CD14-positive monocyte (primary cell): ENCODE data around the gene H2AZ2. TPM values are rescaled to one million over a fixed set of nuclear protein-coding genes. Genes with fewer than 3 reads are reported as not detected.

Experiments used
- DNase-seq, 3 donors: peaks; one replicate each; pipeline ENCODE4 v3.0.0-alpha.2; 2011 to 2022
- H2AFZ ChIP-seq: 2 replicates; pipeline ENCODE4 v1.6.0; 2012; ENCODE audit warnings: mild to moderate bottlenecking, low read depth, low read length, inconsistent platforms; ENCODE audit not compliant: insufficient read depth, poor library complexity, severe bottlenecking
- H3K27ac ChIP-seq, 2 donors: 1 replicate in 1 of 2; 2 replicates in 1 of 2; pipeline ENCODE4 v1.5.1; 2012 to 2013; ENCODE audit warnings: low read length in 2 of 2, control low read depth in 1 of 2, inconsistent platforms in 1 of 2, low read depth in 1 of 2, mild to moderate bottlenecking in 1 of 2
- H3K27me3 ChIP-seq, 2 donors: one replicate each; pipeline versions ENCODE4 v1.6.0 to v1.6.1; 2011 to 2013; ENCODE audit warnings: low read length in 2 of 2; ENCODE audit not compliant: control insufficient read depth in 2 of 2, insufficient read depth in 2 of 2
- H3K36me3 ChIP-seq, 2 donors: replicated peaks in 1 of 2; 1 replicate in 1 of 2; 2 replicates in 1 of 2; pipeline versions ENCODE4 v1.5.1 to v1.6.1; 2012 to 2013; ENCODE audit warnings: low read length in 2 of 2, control low read depth in 1 of 2, inconsistent platforms in 1 of 2, mild to moderate bottlenecking in 1 of 2; ENCODE audit not compliant: insufficient read depth in 2 of 2, control insufficient read depth in 1 of 2
- H3K4me1 ChIP-seq, 2 donors: 1 replicate in 1 of 2; 2 replicates in 1 of 2; pipeline versions ENCODE4 v1.5.1 to v1.6.1; 2012 to 2013; ENCODE audit warnings: low read length in 2 of 2, control low read depth in 1 of 2, inconsistent platforms in 1 of 2, mild to moderate bottlenecking in 1 of 2, moderate library complexity in 1 of 2; ENCODE audit not compliant: insufficient read depth in 2 of 2, control insufficient read depth in 1 of 2
- H3K4me2 ChIP-seq: replicated peaks from 2 replicates; pipeline ENCODE3; 2012; ENCODE audit warnings: low read length, moderate library complexity, mild to moderate bottlenecking; ENCODE audit not compliant: poor library complexity, severe bottlenecking; ENCODE audit errors: extremely low read depth
- H3K4me3 ChIP-seq, 3 experiments: fragments of 200-600 bp in 1 of 3; sonication (generic) in 1 of 3; replicated peaks in 1 of 3; 1 replicate in 2 of 3; 2 replicates in 1 of 3; pipeline ENCODE4 v1.5.1; 2011 to 2013; ENCODE audit warnings: low read length in 3 of 3, mild to moderate bottlenecking in 3 of 3, control low read depth in 2 of 3, low read depth in 2 of 3, inconsistent platforms in 1 of 3, moderate library complexity in 1 of 3
- H3K79me2 ChIP-seq: 2 replicates; pipeline ENCODE4 v1.6.0; 2012; ENCODE audit warnings: mild to moderate bottlenecking, control low read depth, inconsistent platforms, low read length, moderate library complexity; ENCODE audit not compliant: insufficient read depth
- H3K9ac ChIP-seq: 2 replicates; pipeline ENCODE4 v1.6.0; 2017; ENCODE audit warnings: low read length, mild to moderate bottlenecking; ENCODE audit not compliant: insufficient read depth, poor library complexity, severe bottlenecking
- H3K9me3 ChIP-seq, 2 donors: replicated peaks in 1 of 2; 1 replicate in 1 of 2; 2 replicates in 1 of 2; pipeline versions ENCODE4 v1.5.1 to v1.6.1; 2012 to 2013; ENCODE audit warnings: low read length in 2 of 2, control low read depth in 1 of 2; ENCODE audit not compliant: control insufficient read depth in 1 of 2, insufficient read depth in 1 of 2
- H4K20me1 ChIP-seq: 2 replicates; pipeline ENCODE4 v1.6.0; 2012; ENCODE audit warnings: mild to moderate bottlenecking, low read length, control low read depth, moderate library complexity; ENCODE audit not compliant: insufficient read depth
- H3K27ac Mint-ChIP-seq, 7 donors: one replicate each; pipeline ENCODE4 v1.8.0; 2020; ENCODE audit warnings: mild to moderate bottlenecking in 7 of 7, mixed read lengths in 7 of 7, moderate library complexity in 6 of 7, inconsistent platforms in 2 of 7
- H3K27me3 Mint-ChIP-seq, 3 donors: one replicate each; pipeline ENCODE4 v1.8.0; 2021 to 2022; ENCODE audit warnings: low read depth in 3 of 3, mild to moderate bottlenecking in 3 of 3, mixed read lengths in 3 of 3, moderate library complexity in 3 of 3, inconsistent platforms in 1 of 3
- H3K36me3 Mint-ChIP-seq, 2 donors: one replicate each; pipeline ENCODE4 v1.8.0; 2020; ENCODE audit warnings: mixed read lengths in 2 of 2, inconsistent platforms in 1 of 2, mild to moderate bottlenecking in 1 of 2
- H3K4me1 Mint-ChIP-seq: one replicate; pipeline ENCODE4 v1.8.0; 2020; ENCODE audit warnings: mild to moderate bottlenecking, mixed read lengths
- H3K4me3 Mint-ChIP-seq, 2 donors: one replicate each; pipeline ENCODE4 v1.8.0; 2020; ENCODE audit warnings: mild to moderate bottlenecking in 2 of 2, mixed read lengths in 2 of 2, moderate library complexity in 1 of 2
- H3K9me3 Mint-ChIP-seq, 7 donors: one replicate each; pipeline ENCODE4 v1.8.0; 2020 to 2022; ENCODE audit warnings: mixed read lengths in 7 of 7, mild to moderate bottlenecking in 6 of 7, moderate library complexity in 6 of 7, inconsistent platforms in 2 of 7
- WGBS: methylation state at CpG from one replicate; pipeline ENCODE4 v1.1.5; 2013; ENCODE audit warnings: missing lambda C conversion rate; ENCODE audit not compliant: insufficient coverage; 5-methylcytosine and 5-hydroxymethylcytosine counted together
- intact Hi-C, 2 donors: fragments of 100-400 bp; cut with micrococcal nuclease; formaldehyde crosslinking; loops; one replicate each; pipeline versions ENCODE4 v1.15.0 to v1.15.1; 2023
- polyA plus RNA-seq, 3 donors: library from polyadenylated mRNA; depleted of rRNA in 1 of 3; unstranded in 2 of 3; stranded (reverse) in 1 of 3; fragments of 300-500 nt in 2 of 3; fragments of >200 nt in 1 of 3; fragmentation: Illumina TruSeq in 2 of 3; gene quantifications; 1 replicate in 2 of 3; 2 replicates in 1 of 3; pipeline ENCODE4 v1.2.3, GENCODE V29; 2012 to 2021
- TF ChIP-seq, protein P1 (sequence below): fragments of 200-600 bp; IDR thresholded peaks from one replicate; pipeline ENCODE4 v1.8.0; 2022; ENCODE audit warnings: antibody characterized with exemption, mild to moderate bottlenecking

The H2AZ2 gene
- polyA plus RNA-seq, 3 donors, result 128 to 186 (median 181) TPM

DNA sequence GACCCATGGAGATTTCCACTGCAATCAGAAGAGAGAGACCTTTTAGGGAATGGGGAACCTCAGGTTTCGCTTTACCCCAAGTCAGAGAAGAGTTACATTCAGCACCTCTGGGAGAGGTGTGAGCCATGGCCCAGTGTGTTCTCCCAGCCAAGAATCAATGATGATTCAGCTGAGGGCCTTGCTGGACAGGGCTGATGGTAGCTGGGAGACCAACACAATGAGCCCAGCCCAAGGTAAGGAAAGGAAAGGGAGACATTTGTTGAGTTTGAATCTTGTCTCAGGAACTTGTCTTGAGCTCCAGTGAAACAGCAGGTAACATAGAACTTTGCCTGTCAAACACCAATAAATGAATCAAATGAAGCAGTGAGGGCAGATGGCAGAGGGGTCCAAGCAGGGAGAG, 65.4 kb downstream of the H2AZ2 start:
- H3K9ac ChIP-seq, result no peak overlapping the region
- H4K20me1 ChIP-seq, result no peaks in the 10 kb centered on the region
- intact Hi-C loops, result no loop called here
- no peaks in the 10 kb centered on the region for H3K36me3 ChIP-seq
- no peak overlapping the region for H3K27ac Mint-ChIP-seq
- H3K36me3 Mint-ChIP-seq, result no peaks in the 10 kb centered on the region
- peaks cover 0 to 10% of the 10 kb centered on the region in 2 donors for H3K9me3 ChIP-seq
- no peak overlapping the region for H2AFZ ChIP-seq
- peaks cover 4 to 11% (median 7%) of the 10 kb centered on the region in 7 donors for H3K9me3 Mint-ChIP-seq
- H3K4me3 ChIP-seq, result no peak overlapping the region
- H3K27ac ChIP-seq, result no peak overlapping the region
- DNase-seq, result no peak
- no CpG with 5 or more reads among the region's 1 CpG for WGBS
- H3K27me3 Mint-ChIP-seq, result peaks cover 0 to 2% (median 1%) of the 10 kb centered on the region in 3 donors
- no peaks in the 10 kb centered on the region for H3K4me1 Mint-ChIP-seq
- H3K4me3 Mint-ChIP-seq, result no peak overlapping the region
- TF ChIP-seq, protein P1, sequence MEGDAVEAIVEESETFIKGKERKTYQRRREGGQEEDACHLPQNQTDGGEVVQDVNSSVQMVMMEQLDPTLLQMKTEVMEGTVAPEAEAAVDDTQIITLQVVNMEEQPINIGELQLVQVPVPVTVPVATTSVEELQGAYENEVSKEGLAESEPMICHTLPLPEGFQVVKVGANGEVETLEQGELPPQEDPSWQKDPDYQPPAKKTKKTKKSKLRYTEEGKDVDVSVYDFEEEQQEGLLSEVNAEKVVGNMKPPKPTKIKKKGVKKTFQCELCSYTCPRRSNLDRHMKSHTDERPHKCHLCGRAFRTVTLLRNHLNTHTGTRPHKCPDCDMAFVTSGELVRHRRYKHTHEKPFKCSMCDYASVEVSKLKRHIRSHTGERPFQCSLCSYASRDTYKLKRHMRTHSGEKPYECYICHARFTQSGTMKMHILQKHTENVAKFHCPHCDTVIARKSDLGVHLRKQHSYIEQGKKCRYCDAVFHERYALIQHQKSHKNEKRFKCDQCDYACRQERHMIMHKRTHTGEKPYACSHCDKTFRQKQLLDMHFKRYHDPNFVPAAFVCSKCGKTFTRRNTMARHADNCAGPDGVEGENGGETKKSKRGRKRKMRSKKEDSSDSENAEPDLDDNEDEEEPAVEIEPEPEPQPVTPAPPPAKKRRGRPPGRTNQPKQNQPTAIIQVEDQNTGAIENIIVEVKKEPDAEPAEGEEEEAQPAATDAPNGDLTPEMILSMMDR, result no peak
- no peaks in the 10 kb centered on the region for H3K79me2 ChIP-seq
- no peaks in the 10 kb centered on the region for H3K27me3 ChIP-seq
- no peaks in the 10 kb centered on the region for H3K4me1 ChIP-seq
- H3K4me2 ChIP-seq, result no peak overlapping the region

Other genes starting within 250 kb of the H2AZ2 start
- 10 to 100 TPM; 41.0 to 74.1 (median 49.9) TPM for gene OGDH, start 241.5 kb downstream of the H2AZ2 start, polyA plus RNA-seq
- 10 to 100 TPM in 1 of 3 donors, 1 to 10 TPM in 2; 1.9 to 72.8 (median 3.3) TPM for gene ZMIZ2, start 99.2 kb downstream of the H2AZ2 start, polyA plus RNA-seq
- gene PPIA, start 51.4 kb downstream of the H2AZ2 start, polyA plus RNA-seq, result 1,000 to 10,000 TPM; 1,614 to 2,276 (median 2,037) TPM
- gene PURB, start 37.4 kb upstream of the H2AZ2 start, polyA plus RNA-seq, result 10 to 100 TPM in 1 of 3 donors, 1 to 10 TPM in 2; 3.0 to 13.0 (median 3.0) TPM
- gene MYO1G, start 130.9 kb upstream of the H2AZ2 start, polyA plus RNA-seq, result 100 to 1,000 TPM; 119 to 314 (median 135) TPM
- gene CCM2, start 152.1 kb upstream of the H2AZ2 start, polyA plus RNA-seq, result 100 to 1,000 TPM in 1 of 3 donors, 10 to 100 TPM in 2; 38.5 to 102 (median 51.4) TPM
- under 1 TPM in 1 of 3 donors, not detected in 2; 0.04 TPM for gene NACAD, start 240.9 kb upstream of the H2AZ2 start, polyA plus RNA-seq